H9 (cell line): ENCODE results near the gene LRRC53. TPM values are rescaled to one million over a fixed set of nuclear protein-coding genes. Genes with fewer than 3 reads are reported as not detected.

Source experiments
- DNase-seq: peaks from one replicate; pipeline ENCODE4 v3.0.0-alpha.2; 2017
- H2AFZ ChIP-seq: one replicate; pipeline ENCODE4 v1.6.1; 2013; ENCODE audit warnings: mild to moderate bottlenecking, low read length, control low read depth, moderate library complexity
- H2AK5ac ChIP-seq: 2 replicates; pipeline ENCODE4 v1.6.1; 2013; ENCODE audit warnings: low read length, control low read depth, mixed read lengths; ENCODE audit not compliant: insufficient read length
- H2BK120ac ChIP-seq: one replicate; pipeline ENCODE4 v1.6.1; 2013; ENCODE audit warnings: low read depth, mild to moderate bottlenecking, low read length, control low read depth, inconsistent platforms; ENCODE audit not compliant: poor library complexity, severe bottlenecking
- H2BK12ac ChIP-seq: 2 replicates; pipeline ENCODE4 v1.6.1; 2013; ENCODE audit warnings: low read length, control low read depth, mixed read lengths, low read depth; ENCODE audit not compliant: insufficient read length
- H2BK15ac ChIP-seq: 2 replicates; pipeline ENCODE4 v1.6.1; 2013; ENCODE audit warnings: low read depth, low read length, control low read depth
- H2BK20ac ChIP-seq: one replicate; pipeline ENCODE4 v1.6.1; 2013; ENCODE audit warnings: low read depth, mild to moderate bottlenecking, low read length, control low read depth, inconsistent platforms; ENCODE audit not compliant: poor library complexity, severe bottlenecking
- H2BK5ac ChIP-seq: 2 replicates; pipeline ENCODE4 v1.6.1; 2013; ENCODE audit warnings: low read length, control low read depth, mixed read lengths; ENCODE audit not compliant: insufficient read length
- H3K14ac ChIP-seq: 2 replicates; pipeline ENCODE4 v1.6.1; 2013; ENCODE audit warnings: low read length, control low read depth; ENCODE audit not compliant: insufficient read depth
- H3K18ac ChIP-seq: 2 replicates; pipeline ENCODE4 v1.6.1; 2013; ENCODE audit warnings: low read depth, mild to moderate bottlenecking, mixed read lengths, low read length, control low read depth; ENCODE audit not compliant: insufficient read length
- H3K23ac ChIP-seq: 2 replicates; pipeline ENCODE4 v1.6.1; 2013; ENCODE audit warnings: low read length, control low read depth, mixed read lengths, low read depth; ENCODE audit not compliant: insufficient read length
- H3K23me2 ChIP-seq: 2 replicates; pipeline ENCODE4 v1.6.1; 2013; ENCODE audit warnings: low read depth, mild to moderate bottlenecking, mixed read lengths, low read length, control low read depth; ENCODE audit not compliant: insufficient read length, poor library complexity, severe bottlenecking
- H3K27ac ChIP-seq: 2 replicates; pipeline ENCODE4 v1.5.1; 2013; ENCODE audit warnings: low read length, control low read depth, mixed read lengths, low read depth; ENCODE audit not compliant: insufficient read length
- H3K27me3 ChIP-seq: 2 replicates; pipeline ENCODE4 v1.6.1; 2013; ENCODE audit warnings: low read length, control low read depth, inconsistent platforms; ENCODE audit not compliant: insufficient read depth
- H3K4ac ChIP-seq: 2 replicates; pipeline ENCODE4 v1.6.1; 2013; ENCODE audit warnings: low read depth, mild to moderate bottlenecking, control low read depth, inconsistent platforms, low read length, moderate library complexity
- H3K4me1 ChIP-seq: 2 replicates; pipeline ENCODE4 v1.6.1; 2013; ENCODE audit warnings: low read length, control low read depth, inconsistent platforms; ENCODE audit not compliant: insufficient read depth
- H3K4me2 ChIP-seq: 2 replicates; pipeline ENCODE4 v1.6.1; 2013; ENCODE audit warnings: low read length, control low read depth, mixed read lengths; ENCODE audit not compliant: insufficient read length, insufficient read depth
- H3K56ac ChIP-seq: 2 replicates; pipeline ENCODE4 v1.6.1; 2013; ENCODE audit warnings: low read depth, mild to moderate bottlenecking, mixed read lengths, low read length, control low read depth; ENCODE audit not compliant: insufficient read length
- H3K79me1 ChIP-seq: 2 replicates; pipeline ENCODE4 v1.6.1; 2013; ENCODE audit warnings: low read depth, mild to moderate bottlenecking, moderate library complexity, low read length, control low read depth, inconsistent platforms; ENCODE audit not compliant: insufficient read depth, poor library complexity, severe bottlenecking
- H3K79me2 ChIP-seq: 2 replicates; pipeline ENCODE4 v1.6.1; 2013; ENCODE audit warnings: low read length, control low read depth, inconsistent platforms; ENCODE audit not compliant: insufficient read depth
- H3K9ac ChIP-seq: 2 replicates; pipeline ENCODE4 v1.6.1; 2013; ENCODE audit warnings: low read length, control low read depth, mixed read lengths; ENCODE audit not compliant: insufficient read length; ENCODE audit errors: extremely low read depth
- H3K9me3 ChIP-seq: one replicate; pipeline ENCODE4 v1.6.1; 2013; ENCODE audit warnings: low read depth, low read length, inconsistent platforms; ENCODE audit not compliant: control insufficient read depth
- H3T11ph ChIP-seq: one replicate; pipeline ENCODE4 v1.6.1; 2013; ENCODE audit warnings: mild to moderate bottlenecking, low read length, control low read depth, inconsistent platforms
- H4K20me1 ChIP-seq: one replicate; pipeline ENCODE4 v1.6.1; 2013; ENCODE audit not compliant: control insufficient read depth, insufficient read length, insufficient read depth
- H4K5ac ChIP-seq: 2 replicates; pipeline ENCODE4 v1.6.1; 2013; ENCODE audit warnings: low read depth, mild to moderate bottlenecking, mixed read lengths, low read length, control low read depth; ENCODE audit not compliant: insufficient read length
- H4K8ac ChIP-seq: replicated peaks from 2 replicates; pipeline ENCODE4 v1.6.1; 2013; ENCODE audit warnings: low read length, control low read depth, mixed read lengths, low read depth; ENCODE audit not compliant: insufficient read length
- H4K91ac ChIP-seq: 2 replicates; pipeline ENCODE4 v1.6.1; 2013; ENCODE audit warnings: low read depth, mild to moderate bottlenecking, moderate library complexity, mixed read lengths, low read length, control low read depth; ENCODE audit not compliant: insufficient read length
- H3K27ac Mint-ChIP-seq, 3 experiments: 2 replicates in 2 of 3; 3 replicates in 1 of 3; pipeline ENCODE4 v1.8.0; 2020 to 2021; ENCODE audit warnings: mixed read lengths in 3 of 3, mild to moderate bottlenecking in 1 of 3, moderate library complexity in 1 of 3
- H3K27me3 Mint-ChIP-seq: 2 replicates; pipeline ENCODE4 v1.8.0; 2021; ENCODE audit warnings: low read depth, mild to moderate bottlenecking, moderate library complexity, mixed read lengths
- H3K36me3 Mint-ChIP-seq, 3 experiments: 2 replicates in 2 of 3; 3 replicates in 1 of 3; pipeline ENCODE4 v1.8.0; 2020 to 2021; ENCODE audit warnings: low read depth in 3 of 3, mixed read lengths in 3 of 3; ENCODE audit not compliant: insufficient read depth in 1 of 3
- H3K4me1 Mint-ChIP-seq, 2 experiments: 2 replicates each; pipeline ENCODE4 v1.8.0; 2020; ENCODE audit warnings: mixed read lengths in 2 of 2
- H3K4me3 Mint-ChIP-seq, 2 experiments: 2 replicates in 1 of 2; 3 replicates in 1 of 2; pipeline ENCODE4 v1.8.0; 2020 to 2021; ENCODE audit warnings: mild to moderate bottlenecking in 2 of 2, mixed read lengths in 2 of 2, moderate library complexity in 1 of 2
- H3K9me3 Mint-ChIP-seq, 2 experiments: 2 replicates in 1 of 2; 3 replicates in 1 of 2; pipeline ENCODE4 v1.8.0; 2020; ENCODE audit warnings: mild to moderate bottlenecking in 2 of 2, mixed read lengths in 2 of 2, moderate library complexity in 1 of 2
- WGBS: extraction: QIAGEN DNeasy Blood & Tissue Kit; methylation state at CpG from one replicate; pipeline ENCODE4 v1.1.7; 2013; ENCODE audit warnings: missing lambda C conversion rate, low lambda C conversion rate, mixed read lengths; ENCODE audit not compliant: insufficient read length; ENCODE audit errors: extremely low coverage; 5-methylcytosine and 5-hydroxymethylcytosine counted together
- total RNA-seq: library from RNA; stranded (reverse); gene quantifications from 2 replicates; pipeline ENCODE4 v1.2.1, GENCODE V29; 2021
- TF ChIP-seq, protein P1 (sequence below): fragments of 200-600 bp; sonication (generic); conservative IDR thresholded peaks from 3 replicates; pipeline ENCODE4 v1.8.0; 2021; ENCODE audit warnings: antibody characterized with exemption, mild to moderate bottlenecking

Gene LRRC53
- total RNA-seq, 1 experiment from 2014 or later, result not detected

GRCh38 chr1:74505928-74506710, 6.3 kb downstream of the LRRC53 start:
- Histone ChIP-seq H4K91ac (no peak overlapping the region), H3K9ac (no peak overlapping the region), H2BK12ac (peak overlapping the region; percentile 57), H4K20me1 (no peaks in the 10 kb centered on the region), H3K27me3 (no peaks in the 10 kb centered on the region), H4K8ac (no peak overlapping the region), H2BK15ac (no peak overlapping the region), H3K79me1 (no peaks in the 10 kb centered on the region), H3K18ac (peak overlapping the region; percentile 39), H3K4ac (no peak overlapping the region; the same call in 1 of the 2 replicates), H4K5ac (no peak overlapping the region), H3K27ac (no peak overlapping the region), H2BK20ac (no peak overlapping the region), H3K56ac (no peak overlapping the region), H3K23ac (no peak overlapping the region), H3K4me2 (no peak overlapping the region), H2AK5ac (no peak overlapping the region), H3K9me3 (no peaks in the 10 kb centered on the region), H3K4me1 (no peaks in the 10 kb centered on the region), H2BK5ac (no peak overlapping the region), H3T11ph (peak overlapping the region; percentile 93), H3K79me2 (no peaks in the 10 kb centered on the region), H2AFZ (no peak overlapping the region), H3K14ac (no peak overlapping the region), H2BK120ac (no peak overlapping the region), H3K23me2 (no peaks in the 10 kb centered on the region)
- no peak for DNase-seq
- Mint-ChIP-seq H3K4me3 (no peak overlapping the region), H3K27me3 (no peaks in the 10 kb centered on the region), H3K27ac (peak overlapping the region in 2 of 3 experiments; percentile 42 to 73; a peak in 2 of 7 replicates), H3K36me3 (no peaks in the 10 kb centered on the region; a peak in 1 of 7 replicates), H3K4me1 (peaks cover 39 to 42% of the 10 kb centered on the region in 2 experiments), H3K9me3 (no peaks in the 10 kb centered on the region)
- no CpG with 5 or more reads among the region's 8 CpGs for WGBS
- TF ChIP-seq, protein P1, sequence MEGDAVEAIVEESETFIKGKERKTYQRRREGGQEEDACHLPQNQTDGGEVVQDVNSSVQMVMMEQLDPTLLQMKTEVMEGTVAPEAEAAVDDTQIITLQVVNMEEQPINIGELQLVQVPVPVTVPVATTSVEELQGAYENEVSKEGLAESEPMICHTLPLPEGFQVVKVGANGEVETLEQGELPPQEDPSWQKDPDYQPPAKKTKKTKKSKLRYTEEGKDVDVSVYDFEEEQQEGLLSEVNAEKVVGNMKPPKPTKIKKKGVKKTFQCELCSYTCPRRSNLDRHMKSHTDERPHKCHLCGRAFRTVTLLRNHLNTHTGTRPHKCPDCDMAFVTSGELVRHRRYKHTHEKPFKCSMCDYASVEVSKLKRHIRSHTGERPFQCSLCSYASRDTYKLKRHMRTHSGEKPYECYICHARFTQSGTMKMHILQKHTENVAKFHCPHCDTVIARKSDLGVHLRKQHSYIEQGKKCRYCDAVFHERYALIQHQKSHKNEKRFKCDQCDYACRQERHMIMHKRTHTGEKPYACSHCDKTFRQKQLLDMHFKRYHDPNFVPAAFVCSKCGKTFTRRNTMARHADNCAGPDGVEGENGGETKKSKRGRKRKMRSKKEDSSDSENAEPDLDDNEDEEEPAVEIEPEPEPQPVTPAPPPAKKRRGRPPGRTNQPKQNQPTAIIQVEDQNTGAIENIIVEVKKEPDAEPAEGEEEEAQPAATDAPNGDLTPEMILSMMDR, result no peak
